Measurements from ENCODE around the gene INS. TPM values are rescaled to one million over a fixed set of nuclear protein-coding genes. Genes with fewer than 3 reads are reported as not detected.

INS gene
- total RNA-seq, 2 donors from 2014 or later: not detected

GRCh38 chr11:2173150-2173693 lies 12.2 kb upstream of the INS start:
- Histone ChIP-seq H3K9me3 (no peaks in the 10 kb centered on the region), H3K36me3 (no peaks in the 10 kb centered on the region), H3K4me1 (replicated peaks) (no peaks in the 10 kb centered on the region), H3K27ac (no peak overlapping the region), H3K27me3 (replicated peaks; ENCODE audit: insufficient read depth) (no peaks in the 10 kb centered on the region), H3K4me3 (no peak overlapping the region)
- no peak for DNase-seq (ENCODE audit: low spot score)
- intact Hi-C loops (cut with DNase I): no loop called here
- TF ChIP-seq CTCF (IDR thresholded peaks at IDR 0.05): no peak
- no peak for TF ChIP-seq POLR2AphosphoS5 (IDR thresholded peaks at IDR 0.05)
- TF ChIP-seq POLR2A (IDR thresholded peaks at IDR 0.05): no peak
- 89% methylated on average over 16 of the region's 16 CpGs for WGBS

GRCh38 chr11:2172676-2173075 lies 11.7 kb upstream of the INS start:
- DNase-seq (ENCODE audit: low spot score): no peak
- intact Hi-C loops (cut with DNase I): no loop called here
- Histone ChIP-seq H3K27me3 (replicated peaks; ENCODE audit: insufficient read depth) (no peaks in the 10 kb centered on the region), H3K4me3 (no peak overlapping the region), H3K4me1 (replicated peaks) (no peaks in the 10 kb centered on the region), H3K36me3 (no peaks in the 10 kb centered on the region), H3K27ac (no peak overlapping the region), H3K9me3 (no peaks in the 10 kb centered on the region)
- WGBS: 83% methylated on average over 8 of the region's 12 CpGs
- no peak for TF ChIP-seq POLR2AphosphoS5 (IDR thresholded peaks at IDR 0.05)
- no peak for TF ChIP-seq CTCF (IDR thresholded peaks at IDR 0.05)
- TF ChIP-seq POLR2A (IDR thresholded peaks at IDR 0.05): no peak

GRCh38 chr11:2171591-2172003 lies 10.6 kb upstream of the INS start, which contains the start of gene TH:
TH (minus strand) TSS chr11:2171815; CDS start chr11:2171786, 29 bp downstream.
- Histone ChIP-seq H3K9me3 (no peaks in the 10 kb centered on the region), H3K27me3 (replicated peaks; ENCODE audit: insufficient read depth) (no peaks in the 10 kb centered on the region), H3K36me3 (no peaks in the 10 kb centered on the region), H3K27ac (no peak within 1 kb of the TSS), H3K4me1 (replicated peaks) (no peaks in the 10 kb centered on the region), H3K4me3 (no peak within 1 kb of the TSS)
- intact Hi-C loops (cut with DNase I): no loop called here
- WGBS: 75% methylated on average over 17 of the region's 17 CpGs
- TF ChIP-seq POLR2AphosphoS5 (IDR thresholded peaks at IDR 0.05) (no peak), CTCF (IDR thresholded peaks at IDR 0.05) (no peak), POLR2A (IDR thresholded peaks at IDR 0.05) (no peak)
- no peak for DNase-seq (ENCODE audit: low spot score)

GRCh38 chr11:2169626-2170570 lies 8.9 kb upstream of the INS start:
- no peak overlapping the region for H3K4me3 ChIP-seq
- intact Hi-C loops (cut with DNase I): no loop called here
- no peak for DNase-seq (ENCODE audit: low spot score)
- no peak overlapping the region for H3K27ac ChIP-seq
- TF ChIP-seq POLR2A (IDR thresholded peaks at IDR 0.05): no peak
- no peak for TF ChIP-seq CTCF (IDR thresholded peaks at IDR 0.05)
- TF ChIP-seq POLR2AphosphoS5 (IDR thresholded peaks at IDR 0.05): no peak
- no peaks in the 10 kb centered on the region for H3K4me1 ChIP-seq (replicated peaks)
- H3K36me3 ChIP-seq: no peaks in the 10 kb centered on the region
- no peaks in the 10 kb centered on the region for H3K27me3 ChIP-seq (replicated peaks; ENCODE audit: insufficient read depth)
- no peaks in the 10 kb centered on the region for H3K9me3 ChIP-seq
- WGBS: 76% methylated on average over 45 of the region's 45 CpGs

Data from prostate gland (tissue), 2 donors.